Activated naive CD8-positive, alpha-beta T cell treated with anti-CD3 and anti-CD28 coated beads, Interleukin-2, amount 50 U/mL, for 16 hours (primary cell): ENCODE measurements around the gene CCL18.
"Not testable (repeated sequence)": the region's sequence is repeated elsewhere in the genome, so short reads cannot be mapped to it uniquely, and the experiment has no call there.

Experiments used
- DNase-seq: peaks from one replicate; pipeline ENCODE4 v3.0.0-alpha.2; 2020; ENCODE audit warnings: low read depth, low spot score

The CCL18 gene

GRCh38 chr17:36104246-36104645, 40.2 kb downstream of the CCL18 start:
- DNase-seq: not testable (repeated sequence)

- no peak for DNase-seq
These were observed 40.7 kb downstream of the CCL18 start for GRCh38 chr17:36104701-36105181.

- no peak for DNase-seq
These were observed 41.9 kb downstream of the CCL18 start for GRCh38 chr17:36105781-36106492.

GRCh38 chr17:36106493-36106835, 42.4 kb downstream of the CCL18 start:
- DNase-seq: no peak

GRCh38 chr17:36107660-36108059, 43.6 kb downstream of the CCL18 start:
- DNase-seq: no peak

GRCh38 chr17:36108265-36108664, 44.2 kb downstream of the CCL18 start:
- not testable (repeated sequence) for DNase-seq

GRCh38 chr17:36111068-36111490, 47.0 kb downstream of the CCL18 start:
- no peak for DNase-seq

GRCh38 chr17:36112572-36112971, 48.5 kb downstream of the CCL18 start:
- DNase-seq: no peak

- not testable (repeated sequence) for DNase-seq
These were observed 49.1 kb downstream of the CCL18 start for GRCh38 chr17:36113131-36113530.

GRCh38 chr17:36114971-36115648, 51.0 kb downstream of the CCL18 start:
- DNase-seq: not testable (repeated sequence)

- DNase-seq: not testable (repeated sequence)
These were observed 51.5 kb downstream of the CCL18 start for GRCh38 chr17:36115649-36115977.

GRCh38 chr17:36117505-36118382, 53.7 kb downstream of the CCL18 start:
- DNase-seq: no peak

- DNase-seq: no peak
These were observed 54.6 kb downstream of the CCL18 start for GRCh38 chr17:36118477-36119353.

- no peak for DNase-seq
These were observed 56.1 kb downstream of the CCL18 start for GRCh38 chr17:36120221-36120620.

- DNase-seq: not testable (repeated sequence)
These were observed 57.0 kb downstream of the CCL18 start for GRCh38 chr17:36121099-36121498.
